Psoas muscle (tissue), 8 donors: ENCODE results near the gene HEATR3. TPM values are rescaled to one million over a fixed set of nuclear protein-coding genes. Genes with fewer than 3 reads are reported as not detected.

ENCODE experiments used
- ATAC-seq, 4 donors: fragments of 200-7000 bp; cut with Tn5 transposase; one replicate each; pipeline ENCODE4 v1.9.1; 2020; ENCODE audit warnings: moderate library complexity in 3 of 4, mild to moderate bottlenecking in 2 of 4
- DNase-seq, 2 donors: peaks; one replicate each; pipeline ENCODE4 v3.0.0-alpha.2; 2020
- H3K27ac ChIP-seq: fragments of 200-600 bp; one replicate; pipeline ENCODE4 v1.8.0; 2022
- H3K27me3 ChIP-seq, 3 donors: fragments of 200-600 bp in 1 of 3; one replicate each; pipeline versions ENCODE4 v1.6.1 to v1.8.0; 2013 to 2022; ENCODE audit warnings: low read length in 2 of 3, mild to moderate bottlenecking in 2 of 3, moderate library complexity in 1 of 3; ENCODE audit not compliant: insufficient read depth in 3 of 3
- H3K36me3 ChIP-seq, 2 donors: fragments of 200-600 bp in 1 of 2; one replicate each; pipeline versions ENCODE4 v1.6.1 to v1.8.0; 2013 to 2022; ENCODE audit warnings: low read depth in 1 of 2, mild to moderate bottlenecking in 1 of 2, moderate library complexity in 1 of 2; ENCODE audit not compliant: insufficient read depth in 1 of 2
- H3K4me1 ChIP-seq: fragments of 200-600 bp; one replicate; pipeline ENCODE4 v1.8.0; 2022
- H3K4me3 ChIP-seq: fragments of 200-600 bp; one replicate; pipeline ENCODE4 v1.8.0; 2022; ENCODE audit warnings: mild to moderate bottlenecking
- H3K9me3 ChIP-seq: fragments of 200-600 bp; one replicate; pipeline ENCODE4 v1.8.0; 2022
- CTCF ChIP-seq: fragments of 200-600 bp; IDR thresholded peaks from one replicate; pipeline ENCODE4 v1.8.0; 2022; ENCODE audit warnings: antibody characterized with exemption
- WGBS, 3 donors: extraction: QIAGEN DNeasy Blood & Tissue Kit; methylation state at CpG; one replicate each; pipeline versions ENCODE4 v1.1.6 to v1.1.7; 2013; 5-methylcytosine and 5-hydroxymethylcytosine counted together
- intact Hi-C, 2 donors: fragments of 100-400 bp; cut with DNase I; formaldehyde crosslinking; loops; one replicate each; pipeline versions ENCODE4 v1.11.0 to v1.14.2; 2022
- polyA plus RNA-seq, 3 donors: library from polyadenylated mRNA; stranded (reverse); fragments of 200-250 nt; gene quantifications; one replicate each; pipeline ENCODE4 v1.2.3, GENCODE V29; 2013
- total RNA-seq, 4 donors: library from RNA; stranded (reverse); fragmentation: NEBNext Ultra II Directional in 2 of 4; extraction: Animal tissue kit (Norgen Biotek cat#: 25700) in 2 of 4; gene quantifications; one replicate each; pipeline versions ENCODE4 v1.2.1 to v1.2.4, GENCODE V29; 2021 to 2023
- donor health status: healthy with polysubstance abuse.
- donor health status: DM: no; HTN: no; CAD: no; lungs with moderate emphysema.
- donor health status: Bipolar disorder and iron deficiency.
- donor health status: healthy.
- donor health status: DM: yes; HTN: yes; CAD: no.
- donor health status: DM: no; HTN: no; CAD: no.
- donor health status: DM: no; HTN: no; CAD: no.
- donor health status: DM: yes; HTN: yes; CAD: no.

The HEATR3 gene
- total and polyA plus RNA-seq, 7 donors = 8.6 to 20.9 (median 12.1) TPM

GRCh38 chr16:50083996-50084395 lies 18.2 kb downstream of the HEATR3 start:
- no peak overlapping the region for H3K27ac ChIP-seq
- H3K4me1 ChIP-seq = no peaks in the 10 kb centered on the region
- 67 to 77% (median 71%) methylated on average over 8 of the region's 8 CpGs for WGBS, 3 donors
- ATAC-seq = no peak
- DNase-seq = no peak
- no peak overlapping the region for H3K4me3 ChIP-seq
- no peaks in the 10 kb centered on the region for H3K27me3 ChIP-seq
- intact Hi-C loops = no loop called here
- TF ChIP-seq CTCF = no peak
- H3K9me3 ChIP-seq = no peaks in the 10 kb centered on the region
- H3K36me3 ChIP-seq = peaks cover 11 to 98% of the 10 kb centered on the region in 2 donors

DNA sequence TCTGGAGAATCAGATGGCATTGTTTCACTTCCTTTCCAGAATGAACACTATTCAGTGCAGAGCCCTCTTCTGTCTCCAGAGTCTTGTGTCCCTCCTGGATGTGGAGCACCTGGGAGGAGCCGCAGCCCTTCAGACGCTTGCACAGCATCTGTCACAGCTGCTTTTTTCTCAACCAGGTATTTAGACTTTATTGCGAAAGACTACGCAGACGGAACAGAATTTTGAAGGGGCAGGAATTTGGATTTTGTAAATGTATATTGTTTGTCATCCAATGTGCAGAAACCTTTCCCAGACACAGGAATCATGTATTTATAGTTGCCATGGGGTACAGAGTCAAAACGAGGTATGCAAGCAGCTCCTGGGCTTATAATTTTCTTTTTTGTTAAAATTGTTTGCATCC lies 20.4 kb downstream of the HEATR3 start:
- WGBS, 3 donors = 92 to 96% (median 95%) methylated on average over 6 of the region's 6 CpGs
- intact Hi-C loops = no loop called here
- Histone ChIP-seq H3K27ac (no peak overlapping the region), H3K36me3 (peaks cover 6 to 94% of the 10 kb centered on the region in 2 donors), H3K4me3 (no peak overlapping the region), H3K4me1 (no peaks in the 10 kb centered on the region), H3K27me3 (no peaks in the 10 kb centered on the region), H3K9me3 (no peaks in the 10 kb centered on the region)
- no peak for TF ChIP-seq CTCF
- DNase-seq (no peak), ATAC-seq (no peak)

DNA sequence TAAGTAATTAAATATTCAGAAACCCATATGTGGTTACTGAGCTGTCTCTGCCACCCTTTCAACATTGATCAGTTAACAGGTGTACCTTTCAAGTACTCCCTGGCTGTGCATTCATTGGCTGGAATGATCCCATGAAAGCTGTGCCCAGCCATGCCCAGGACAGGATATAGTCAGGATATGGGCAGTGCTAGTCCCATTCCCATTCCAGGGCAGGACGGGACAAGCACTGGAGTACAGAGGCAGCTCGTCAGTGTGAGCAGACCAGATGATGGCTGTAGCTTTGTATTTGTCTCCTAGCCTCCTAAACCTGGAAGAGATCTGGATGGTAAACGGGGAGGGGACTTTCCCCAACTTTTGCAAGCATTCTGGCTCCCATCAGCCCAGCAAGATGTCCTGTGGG lies 22.5 kb downstream of the HEATR3 start:
- H3K4me3 ChIP-seq = no peak overlapping the region
- no peaks in the 10 kb centered on the region for H3K4me1 ChIP-seq
- WGBS, 3 donors = 87 to 93% (median 90%) methylated on average over 3 of the region's 3 CpGs
- no peak for TF ChIP-seq CTCF
- no peak for DNase-seq
- no peaks in the 10 kb centered on the region for H3K9me3 ChIP-seq
- no peak overlapping the region for H3K27ac ChIP-seq
- intact Hi-C loops = no loop called here
- no peak for ATAC-seq
- no peaks in the 10 kb centered on the region for H3K27me3 ChIP-seq
- peaks cover 6 to 77% of the 10 kb centered on the region in 2 donors for H3K36me3 ChIP-seq

- 93 to 97% (median 95%) methylated on average over 6 of the region's 6 CpGs for WGBS, 3 donors
- Histone ChIP-seq H3K9me3 (no peaks in the 10 kb centered on the region), H3K4me3 (no peak overlapping the region), H3K27ac (peak overlapping the region; percentile 58), H3K36me3 (peaks cover 8 to 69% of the 10 kb centered on the region in 2 donors), H3K4me1 (peaks cover 5% of the 10 kb centered on the region), H3K27me3 (no peaks in the 10 kb centered on the region)
- DNase-seq = no peak
- ATAC-seq = no peak
- TF ChIP-seq CTCF = no peak
- intact Hi-C loops = no loop called here
These were observed 27.1 kb downstream of the HEATR3 start for GRCh38 chr16:50092891-50093290.
